Vagina (tissue), 2 donors: ENCODE measurements around the gene SMS. TPM values are rescaled to one million over a fixed set of nuclear protein-coding genes. Genes with fewer than 3 reads are reported as not detected.

Source experiments
- DNase-seq, 2 donors: peaks; one replicate each; pipeline ENCODE4 v3.0.0-alpha.2; 2017; ENCODE audit errors: extremely low spot score in 2 of 2
- H3K27ac ChIP-seq: fragments of 200-600 bp; sonication (generic); one replicate; pipeline ENCODE4 v1.5.1; 2019
- H3K27me3 ChIP-seq: fragments of 200-600 bp; sonication (generic); one replicate; pipeline ENCODE4 v1.5.1; 2019
- H3K36me3 ChIP-seq, 2 donors: fragments of 200-600 bp; sonication (generic); one replicate each; pipeline ENCODE4 v1.5.1; 2017 to 2019
- H3K4me1 ChIP-seq: fragments of 200-600 bp; sonication (generic); one replicate; pipeline ENCODE4 v1.5.1; 2019
- H3K4me3 ChIP-seq, 2 donors: fragments of 200-600 bp; sonication (generic); 1 replicate in 1 of 2; 2 replicates in 1 of 2; pipeline ENCODE4 v1.5.1; 2016 to 2019
- H3K9me3 ChIP-seq: fragments of 200-600 bp; sonication (generic); one replicate; pipeline ENCODE4 v1.5.1; 2019
- POLR2A ChIP-seq, 2 donors: fragments of 450-650 bp; IDR thresholded peaks; one replicate each; pipeline ENCODE4 v1.6.1; 2017; ENCODE audit warnings: antibody characterized with exemption in 2 of 2, mild to moderate bottlenecking in 2 of 2, moderate library complexity in 2 of 2
- POLR2AphosphoS5 ChIP-seq, 2 donors: sonication (generic); formaldehyde crosslinking; IDR thresholded peaks; one replicate each; pipeline ENCODE4 v1.9.0; 2017; ENCODE audit warnings: antibody characterized with exemption in 2 of 2, mild to moderate bottlenecking in 2 of 2, low read depth in 1 of 2; ENCODE audit not compliant: insufficient read depth in 1 of 2
- intact Hi-C: fragments of 100-400 bp; cut with DNase I; formaldehyde crosslinking; loops from one replicate; pipeline ENCODE4 v1.15.1; 2023
- total RNA-seq: library from RNA; depleted of rRNA; stranded (reverse); fragments of >200 nt; gene quantifications from one replicate; pipeline ENCODE4 v1.2.3, GENCODE V29; 2016
- TF ChIP-seq, protein P1 (sequence below), 3 experiments: fragments of 450-650 bp in 2 of 3; fragments of 200-600 bp in 1 of 3; sonication (generic) in 1 of 3; IDR thresholded peaks; one replicate each; pipeline ENCODE4 v1.5.1; 2017 to 2019; ENCODE audit warnings: antibody characterized with exemption in 3 of 3, mild to moderate bottlenecking in 2 of 3, moderate library complexity in 2 of 3

SMS gene
- total RNA-seq, 1 donor from 2014 or later: 36.8 TPM

DNA sequence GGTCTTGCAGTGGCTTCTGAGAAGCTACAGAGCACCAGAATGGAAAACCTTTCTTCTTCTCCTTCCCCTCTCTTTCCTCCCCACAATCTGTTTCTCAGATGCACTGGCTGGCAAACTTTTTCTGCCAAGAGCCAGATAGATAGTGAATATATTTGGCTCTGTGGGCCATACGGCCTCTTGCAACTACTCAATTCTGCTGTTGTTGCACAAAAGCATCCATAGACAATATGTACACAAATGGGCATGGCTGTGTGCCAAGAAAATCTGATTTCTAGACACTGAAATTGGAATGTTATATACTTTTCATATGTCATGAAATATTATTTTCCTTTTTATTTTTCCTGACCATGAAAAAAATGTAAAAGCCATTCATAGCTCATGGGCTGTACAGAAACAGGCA lies 94.7 kb downstream of the SMS start:
- intact Hi-C loops: no loop called here
- no peaks in the 10 kb centered on the region for H3K36me3 ChIP-seq
- no peak overlapping the region for H3K27ac ChIP-seq
- no peaks in the 10 kb centered on the region for H3K27me3 ChIP-seq
- H3K9me3 ChIP-seq: no peaks in the 10 kb centered on the region
- H3K4me1 ChIP-seq: no peaks in the 10 kb centered on the region
- DNase-seq: no peak
- H3K4me3 ChIP-seq: no peak overlapping the region
- TF ChIP-seq POLR2A (IDR thresholded peaks at IDR 0.05) (no peak), POLR2AphosphoS5 (IDR thresholded peaks at IDR 0.05; ENCODE audit: insufficient read depth in 1 of 2, low read depth in 1 of 2) (no peak)
- TF ChIP-seq, protein P1, sequence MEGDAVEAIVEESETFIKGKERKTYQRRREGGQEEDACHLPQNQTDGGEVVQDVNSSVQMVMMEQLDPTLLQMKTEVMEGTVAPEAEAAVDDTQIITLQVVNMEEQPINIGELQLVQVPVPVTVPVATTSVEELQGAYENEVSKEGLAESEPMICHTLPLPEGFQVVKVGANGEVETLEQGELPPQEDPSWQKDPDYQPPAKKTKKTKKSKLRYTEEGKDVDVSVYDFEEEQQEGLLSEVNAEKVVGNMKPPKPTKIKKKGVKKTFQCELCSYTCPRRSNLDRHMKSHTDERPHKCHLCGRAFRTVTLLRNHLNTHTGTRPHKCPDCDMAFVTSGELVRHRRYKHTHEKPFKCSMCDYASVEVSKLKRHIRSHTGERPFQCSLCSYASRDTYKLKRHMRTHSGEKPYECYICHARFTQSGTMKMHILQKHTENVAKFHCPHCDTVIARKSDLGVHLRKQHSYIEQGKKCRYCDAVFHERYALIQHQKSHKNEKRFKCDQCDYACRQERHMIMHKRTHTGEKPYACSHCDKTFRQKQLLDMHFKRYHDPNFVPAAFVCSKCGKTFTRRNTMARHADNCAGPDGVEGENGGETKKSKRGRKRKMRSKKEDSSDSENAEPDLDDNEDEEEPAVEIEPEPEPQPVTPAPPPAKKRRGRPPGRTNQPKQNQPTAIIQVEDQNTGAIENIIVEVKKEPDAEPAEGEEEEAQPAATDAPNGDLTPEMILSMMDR (IDR thresholded peaks at IDR 0.05): no peak

DNA sequence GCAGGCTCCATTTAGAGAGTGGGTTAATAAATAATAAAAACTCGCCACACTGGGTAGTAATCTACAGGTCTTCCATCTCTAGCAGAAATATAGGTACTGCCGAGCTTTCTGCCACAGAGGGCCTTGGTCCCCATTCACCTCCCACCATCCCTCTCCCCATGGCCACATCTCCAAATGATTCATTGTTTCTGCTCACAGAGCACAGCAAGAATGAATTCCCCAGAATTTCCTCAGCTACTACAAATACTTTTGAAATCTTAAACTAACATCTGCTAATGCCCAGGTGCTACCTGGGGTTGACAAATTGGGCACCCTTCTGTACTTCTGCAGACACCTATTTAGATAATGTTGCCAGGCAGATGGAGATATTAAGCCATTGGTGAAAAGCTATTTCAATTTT lies 96.7 kb downstream of the SMS start:
- DNase-seq: no peak
- H3K9me3 ChIP-seq: no peaks in the 10 kb centered on the region
- TF ChIP-seq POLR2A (IDR thresholded peaks at IDR 0.05): no peak
- TF ChIP-seq, protein P1 (IDR thresholded peaks at IDR 0.05): no peak
- no peak for TF ChIP-seq POLR2AphosphoS5 (IDR thresholded peaks at IDR 0.05; ENCODE audit: insufficient read depth in 1 of 2, low read depth in 1 of 2)
- intact Hi-C loops: no loop called here
- H3K27ac ChIP-seq: no peak overlapping the region
- no peaks in the 10 kb centered on the region for H3K27me3 ChIP-seq
- H3K36me3 ChIP-seq: no peaks in the 10 kb centered on the region
- no peaks in the 10 kb centered on the region for H3K4me1 ChIP-seq
- no peak overlapping the region for H3K4me3 ChIP-seq

DNA sequence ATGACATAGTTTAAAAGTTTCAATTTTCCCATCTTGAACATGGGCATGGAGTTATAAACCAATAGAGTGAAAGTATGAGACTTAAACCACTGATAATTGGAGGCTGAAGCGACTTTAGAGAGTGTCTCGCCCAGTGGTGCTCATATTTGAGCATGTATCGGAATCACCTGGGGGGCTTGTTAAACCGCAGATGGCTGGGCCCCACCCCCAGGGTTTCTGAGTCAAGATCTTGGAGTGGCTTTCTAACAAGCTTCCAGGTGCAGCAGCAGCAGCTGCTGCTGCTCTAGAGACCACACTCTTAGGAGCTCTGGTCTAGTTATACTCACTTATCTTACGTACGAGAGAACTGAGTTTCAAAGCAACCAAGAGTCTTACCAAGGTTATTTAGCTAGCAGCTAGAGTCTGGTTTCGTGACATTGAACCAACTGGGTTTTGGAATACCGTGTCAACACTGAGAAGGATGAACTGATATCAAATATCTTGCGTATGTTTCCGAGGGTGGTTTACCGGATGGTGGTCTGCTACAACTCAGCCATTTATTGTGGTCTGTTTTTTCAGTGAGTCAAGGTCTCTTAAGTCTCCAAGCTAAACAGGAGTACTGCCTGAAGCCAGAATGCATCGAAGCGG lies 97.5 kb downstream of the SMS start:
- intact Hi-C loops: no loop called here
- Histone ChIP-seq H3K4me1 (no peaks in the 10 kb centered on the region), H3K9me3 (no peaks in the 10 kb centered on the region), H3K36me3 (no peaks in the 10 kb centered on the region), H3K27ac (no peak overlapping the region), H3K27me3 (no peaks in the 10 kb centered on the region), H3K4me3 (no peak overlapping the region)
- no peak for DNase-seq
- TF ChIP-seq, protein P1 (IDR thresholded peaks at IDR 0.05): no peak
- no peak for TF ChIP-seq POLR2A (IDR thresholded peaks at IDR 0.05)
- no peak for TF ChIP-seq POLR2AphosphoS5 (IDR thresholded peaks at IDR 0.05; ENCODE audit: insufficient read depth in 1 of 2, low read depth in 1 of 2)

DNA sequence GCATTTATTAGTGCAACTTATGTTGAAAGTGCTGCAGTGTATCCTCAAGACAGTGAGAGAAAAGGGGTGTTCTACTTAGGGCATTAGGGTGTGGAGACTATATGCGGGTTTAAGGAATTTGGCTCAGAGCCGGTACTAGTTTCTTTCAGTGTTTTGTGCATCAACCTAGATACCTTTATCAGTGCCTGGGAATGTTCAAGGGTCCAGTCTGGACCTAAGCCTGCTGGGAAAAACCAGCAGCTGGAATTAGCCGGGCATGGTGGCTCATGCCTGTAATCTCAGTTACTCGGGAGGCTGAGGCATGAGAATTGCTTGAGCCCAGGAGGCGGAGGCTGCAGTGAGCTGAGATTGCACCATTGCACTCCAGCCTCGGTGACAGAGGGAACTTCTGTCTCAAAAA lies 99.0 kb downstream of the SMS start:
- Histone ChIP-seq H3K9me3 (no peaks in the 10 kb centered on the region), H3K27me3 (no peaks in the 10 kb centered on the region), H3K4me1 (no peaks in the 10 kb centered on the region), H3K27ac (no peak overlapping the region), H3K4me3 (no peak overlapping the region), H3K36me3 (no peaks in the 10 kb centered on the region)
- no peak for TF ChIP-seq POLR2AphosphoS5 (IDR thresholded peaks at IDR 0.05; ENCODE audit: insufficient read depth in 1 of 2, low read depth in 1 of 2)
- TF ChIP-seq, protein P1 (IDR thresholded peaks at IDR 0.05): no peak
- TF ChIP-seq POLR2A (IDR thresholded peaks at IDR 0.05): no peak
- intact Hi-C loops: no loop called here
- DNase-seq: no peak

DNA sequence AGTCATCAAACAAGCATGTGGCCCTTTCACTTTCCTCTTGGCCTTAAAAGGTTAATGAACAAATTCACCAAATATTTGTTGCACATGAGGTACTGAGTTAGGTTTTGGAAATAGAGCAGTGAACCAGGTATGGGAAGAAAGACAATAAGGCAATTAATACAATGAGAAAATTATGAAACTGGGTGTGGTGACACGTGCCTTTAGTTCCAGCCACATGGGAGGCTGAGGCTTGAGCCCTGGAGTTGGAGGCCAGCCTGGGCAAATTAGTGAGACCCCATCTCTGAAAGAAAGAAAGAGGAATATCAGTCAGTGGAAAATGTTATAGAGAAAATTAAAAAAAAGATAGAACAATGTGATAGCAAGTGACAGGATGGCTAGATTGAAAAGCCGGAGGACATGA lies 99.7 kb downstream of the SMS start:
- TF ChIP-seq POLR2AphosphoS5 (IDR thresholded peaks at IDR 0.05; ENCODE audit: insufficient read depth in 1 of 2, low read depth in 1 of 2) (no peak), POLR2A (IDR thresholded peaks at IDR 0.05) (no peak)
- TF ChIP-seq, protein P1 (IDR thresholded peaks at IDR 0.05): no peak
- no peak overlapping the region for H3K27ac ChIP-seq
- H3K27me3 ChIP-seq: no peaks in the 10 kb centered on the region
- no peak overlapping the region for H3K4me3 ChIP-seq
- H3K36me3 ChIP-seq: no peaks in the 10 kb centered on the region
- DNase-seq: no peak
- no peaks in the 10 kb centered on the region for H3K4me1 ChIP-seq
- intact Hi-C loops: no loop called here
- no peaks in the 10 kb centered on the region for H3K9me3 ChIP-seq
